Amniotic stem cell (primary cell): ENCODE results near the gene AHCYL2.
"Not testable (repeated sequence)": the region's sequence is repeated elsewhere in the genome, so short reads cannot be mapped to it uniquely, and the experiment has no call there.

ENCODE experiments used
- DNase-seq: peaks from one replicate; lab custom pipeline; 2025; lab: John Stamatoyannopoulos, UW

Gene AHCYL2

DNA sequence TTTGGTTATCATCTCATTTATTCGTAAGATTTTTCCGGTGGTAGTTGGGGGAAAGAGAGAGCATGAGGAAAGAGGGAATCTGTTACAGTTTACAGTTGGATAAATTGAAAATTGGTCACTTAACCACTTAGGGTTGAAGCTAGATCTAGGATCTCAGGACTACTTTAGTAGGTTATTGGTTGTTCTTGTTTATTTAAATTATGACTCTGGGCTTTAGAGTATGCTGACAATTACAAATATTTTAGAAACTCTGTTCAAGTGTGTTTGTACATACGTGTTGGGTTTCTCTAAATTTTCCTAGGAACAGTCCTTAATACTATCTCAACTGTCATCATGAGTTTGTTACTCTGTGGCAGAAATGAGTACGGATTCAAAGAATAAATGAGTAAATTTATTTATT lies 160.8 kb downstream of the AHCYL2 start:
- no peak for DNase-seq

DNA sequence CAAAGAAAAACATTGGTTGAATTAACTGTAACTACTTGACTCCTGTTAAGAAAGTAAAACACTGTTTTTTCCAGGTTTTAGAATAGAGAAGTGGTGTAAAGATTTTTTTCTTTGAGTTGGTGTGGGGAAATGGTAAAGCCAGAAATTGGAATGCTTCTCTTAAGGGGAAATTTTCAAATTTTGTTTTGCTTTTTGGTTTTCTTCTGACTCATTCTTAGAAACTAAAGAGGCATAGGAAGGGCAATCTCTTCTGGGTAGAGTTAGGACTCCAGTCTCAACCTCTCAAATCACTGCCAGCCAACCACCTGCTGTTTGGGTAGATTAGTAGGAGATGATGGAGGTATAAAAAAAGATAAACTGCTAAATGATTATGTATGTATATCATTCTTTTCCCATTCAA lies 161.7 kb downstream of the AHCYL2 start:
- no peak for DNase-seq

DNA sequence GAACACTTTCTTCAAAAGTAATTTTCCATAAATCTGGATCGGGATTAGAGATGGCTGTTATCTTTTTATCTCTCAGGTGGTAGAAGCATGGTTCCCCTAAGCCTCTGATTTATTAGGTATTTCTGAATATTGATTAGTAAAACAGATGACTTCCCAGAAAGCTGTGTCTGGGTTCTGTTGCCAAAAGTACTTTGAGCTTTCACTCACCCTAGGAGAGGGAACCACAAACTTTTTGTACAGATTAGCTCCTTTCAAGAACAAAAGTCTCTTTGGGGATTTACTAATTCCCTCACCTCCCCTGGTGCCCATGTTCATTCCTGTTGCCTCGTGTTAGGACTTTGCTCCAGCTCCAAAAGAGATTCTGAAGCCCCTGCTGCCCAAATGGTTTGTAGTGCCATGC lies 162.7 kb downstream of the AHCYL2 start:
- DNase-seq = no peak

DNA sequence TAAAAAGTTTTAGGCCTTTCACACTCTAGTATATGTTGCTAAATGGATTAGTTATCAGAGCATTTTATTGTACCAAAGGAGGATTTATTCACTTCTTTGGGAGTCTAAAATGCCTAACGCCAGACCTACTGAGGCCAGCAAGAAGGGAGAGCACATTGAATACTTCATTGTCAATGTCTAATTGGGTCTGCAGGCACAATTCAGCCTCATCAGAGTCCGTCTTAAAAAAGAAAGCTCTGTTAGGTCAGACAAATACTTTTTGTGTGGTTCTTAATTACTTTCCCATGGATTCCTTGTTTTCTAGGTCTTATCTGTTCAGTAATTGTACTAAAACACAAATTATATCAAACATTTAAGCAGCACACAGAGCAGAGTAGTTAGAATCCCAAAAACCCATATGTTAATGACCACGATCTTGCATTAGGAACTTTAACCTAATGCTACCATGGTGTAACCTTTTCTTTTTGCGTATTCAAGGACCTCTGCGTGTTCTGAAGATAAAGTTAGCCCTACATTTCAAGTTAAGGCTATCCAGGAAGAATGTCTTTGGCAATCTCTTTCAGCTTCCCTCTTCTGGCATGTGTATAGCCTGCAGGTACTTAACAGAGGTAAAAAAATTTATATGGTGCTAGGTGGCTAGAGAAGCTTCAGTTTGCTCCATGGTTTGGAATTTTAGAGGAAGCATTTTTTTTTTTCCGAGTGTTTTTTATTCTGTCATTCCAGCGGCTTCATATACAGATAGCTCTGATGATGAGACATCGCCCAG lies 163.7 kb downstream of the AHCYL2 start:
- DNase-seq = no peak

DNA sequence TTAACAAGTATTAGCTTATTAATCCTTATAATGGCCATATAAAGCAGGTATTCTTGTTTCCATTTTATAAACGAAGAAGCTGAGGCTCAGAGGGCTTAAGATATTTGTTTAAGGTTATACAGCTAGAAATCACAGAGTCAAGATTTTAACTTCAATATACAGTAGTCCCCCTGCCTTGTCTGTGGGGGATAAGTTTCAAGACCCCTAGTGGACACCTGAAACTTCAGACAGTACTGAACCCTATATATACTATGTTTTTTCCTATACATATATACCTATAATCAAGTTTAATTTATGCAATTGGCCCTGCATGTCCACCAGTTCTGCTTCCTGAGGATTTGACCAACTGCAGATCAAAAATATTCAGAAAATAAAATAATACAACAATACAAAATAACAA lies 165.0 kb downstream of the AHCYL2 start:
- no peak for DNase-seq

DNA sequence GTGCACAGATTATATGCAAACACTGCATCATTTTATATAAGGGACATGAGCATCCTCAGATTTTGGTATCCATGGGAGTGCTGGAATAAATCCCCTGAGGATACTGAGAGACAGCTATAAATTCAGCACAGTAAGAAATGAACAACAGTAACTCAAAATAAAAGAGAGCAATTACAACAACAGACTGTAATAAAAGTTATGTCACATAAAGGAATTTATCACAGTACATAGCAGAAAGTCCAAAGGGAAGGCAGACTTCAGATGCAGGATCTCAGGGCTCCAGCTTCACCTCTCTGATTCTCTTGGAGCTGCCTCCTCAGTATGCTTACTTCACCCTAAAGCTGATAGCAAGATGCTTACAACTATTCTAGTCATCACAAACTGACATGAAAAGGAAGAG lies 165.5 kb downstream of the AHCYL2 start:
- DNase-seq = no peak

DNA sequence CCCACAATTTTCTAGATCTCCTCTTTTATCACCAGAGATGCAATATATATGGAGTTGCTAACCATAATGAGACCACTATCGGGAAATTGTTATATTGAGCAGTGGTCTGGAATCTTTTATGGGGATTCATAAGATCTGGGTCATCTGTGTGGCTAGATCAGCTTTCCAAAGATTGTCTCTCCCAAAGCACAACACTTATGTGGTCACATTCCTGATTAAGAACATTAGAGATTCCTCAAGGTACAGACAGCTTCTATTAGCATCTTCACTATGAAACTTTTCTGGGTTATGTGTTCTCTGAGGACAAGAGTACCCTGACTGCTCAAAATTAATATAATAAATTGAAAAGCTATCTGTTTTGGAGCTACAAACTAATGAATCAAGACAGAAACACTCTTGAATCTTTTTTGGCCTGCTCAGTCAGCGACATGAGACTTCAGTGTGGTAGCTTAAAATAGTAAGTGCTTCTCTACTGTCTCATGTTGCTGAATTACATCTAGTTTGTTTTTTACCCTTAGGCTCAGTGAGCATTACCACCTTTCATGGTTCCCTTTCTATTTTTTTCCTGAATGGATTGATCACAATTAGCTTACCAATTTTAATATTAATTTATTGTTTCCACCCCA lies 166.8 kb downstream of the AHCYL2 start:
- no peak for DNase-seq

DNA sequence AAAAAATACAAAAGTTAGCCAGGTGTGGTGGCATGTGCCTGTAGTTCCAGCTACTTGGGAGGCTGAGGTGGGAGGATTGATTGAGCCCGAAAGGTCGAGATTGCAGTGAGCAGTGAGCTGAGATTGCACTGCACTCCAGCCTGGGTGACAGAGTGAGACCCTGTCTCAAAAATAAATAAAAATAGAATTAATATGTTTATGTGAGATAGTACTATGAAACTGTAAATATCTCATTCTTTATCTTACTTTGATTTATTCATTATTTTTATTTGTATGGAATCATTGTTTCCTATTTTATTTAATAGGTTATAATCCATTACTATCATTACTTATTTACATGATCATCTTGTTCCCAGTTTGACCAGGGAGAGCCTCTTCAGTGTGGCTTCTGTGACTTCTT lies 168.4 kb downstream of the AHCYL2 start:
- DNase-seq = no peak

DNA sequence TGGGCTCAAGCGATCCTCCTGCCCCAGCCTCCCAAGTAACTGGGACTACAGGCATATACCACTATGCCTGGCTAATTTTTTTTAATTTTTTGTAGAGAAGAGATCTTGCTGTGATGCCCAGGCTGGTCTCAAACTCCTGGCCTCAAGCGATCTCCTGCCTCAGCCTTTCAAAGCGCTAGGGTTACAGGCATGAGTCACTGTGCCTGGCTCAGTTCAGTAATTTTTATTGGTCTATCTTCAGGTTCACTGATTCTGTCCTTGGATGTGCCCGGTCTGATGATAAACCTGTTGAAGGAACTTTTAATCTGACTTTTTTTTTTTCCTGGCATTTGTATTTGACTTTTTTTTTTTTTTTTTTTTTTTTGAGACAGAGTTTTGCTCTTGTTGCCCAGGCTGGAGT lies 169.3 kb downstream of the AHCYL2 start:
- no peak for DNase-seq

DNA sequence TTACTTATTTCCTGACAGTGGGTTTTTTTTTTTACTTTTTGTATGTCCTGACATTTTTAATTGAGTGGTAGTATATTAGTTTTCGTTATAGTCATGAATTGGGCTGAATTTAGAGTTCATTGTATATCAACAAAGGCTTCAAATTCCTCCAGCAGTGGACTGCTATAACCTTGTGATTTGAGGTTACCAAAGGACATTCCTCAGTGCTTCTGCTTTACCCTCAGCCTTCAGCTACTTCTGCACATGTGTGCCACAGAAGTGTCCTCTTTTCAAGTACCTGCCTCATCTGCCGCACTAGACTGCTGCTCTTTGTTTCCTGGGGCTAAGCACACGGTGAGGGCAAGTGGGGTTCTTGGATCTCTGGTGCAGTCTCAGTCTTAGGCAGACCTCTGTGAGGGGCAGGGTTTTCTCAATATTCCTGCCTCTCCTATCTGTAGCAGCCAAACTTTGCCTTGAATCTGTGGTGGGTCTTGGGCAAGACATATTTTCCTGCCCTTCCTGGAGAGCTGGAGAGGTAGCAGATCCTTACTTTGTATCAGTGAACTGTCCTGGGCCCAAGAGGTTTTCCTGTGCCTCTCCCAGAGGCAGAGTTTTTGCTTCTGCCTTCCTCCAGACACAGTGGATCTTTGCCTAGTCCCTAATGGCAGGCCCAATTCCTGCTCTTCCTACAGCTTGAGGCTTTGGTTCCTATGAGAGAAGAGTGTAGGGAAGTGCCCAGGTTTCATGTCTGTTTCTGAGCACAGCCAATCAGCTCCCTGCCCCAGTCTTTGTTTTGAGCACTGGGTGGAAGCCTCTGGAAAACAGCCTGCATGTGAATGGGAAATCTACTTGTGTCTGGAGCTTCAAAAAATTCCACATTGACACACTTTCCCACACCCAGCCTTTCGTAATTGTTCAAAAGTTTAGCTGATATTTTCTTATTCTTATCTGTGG lies 170.4 kb downstream of the AHCYL2 start:
- DNase-seq = no peak

DNA sequence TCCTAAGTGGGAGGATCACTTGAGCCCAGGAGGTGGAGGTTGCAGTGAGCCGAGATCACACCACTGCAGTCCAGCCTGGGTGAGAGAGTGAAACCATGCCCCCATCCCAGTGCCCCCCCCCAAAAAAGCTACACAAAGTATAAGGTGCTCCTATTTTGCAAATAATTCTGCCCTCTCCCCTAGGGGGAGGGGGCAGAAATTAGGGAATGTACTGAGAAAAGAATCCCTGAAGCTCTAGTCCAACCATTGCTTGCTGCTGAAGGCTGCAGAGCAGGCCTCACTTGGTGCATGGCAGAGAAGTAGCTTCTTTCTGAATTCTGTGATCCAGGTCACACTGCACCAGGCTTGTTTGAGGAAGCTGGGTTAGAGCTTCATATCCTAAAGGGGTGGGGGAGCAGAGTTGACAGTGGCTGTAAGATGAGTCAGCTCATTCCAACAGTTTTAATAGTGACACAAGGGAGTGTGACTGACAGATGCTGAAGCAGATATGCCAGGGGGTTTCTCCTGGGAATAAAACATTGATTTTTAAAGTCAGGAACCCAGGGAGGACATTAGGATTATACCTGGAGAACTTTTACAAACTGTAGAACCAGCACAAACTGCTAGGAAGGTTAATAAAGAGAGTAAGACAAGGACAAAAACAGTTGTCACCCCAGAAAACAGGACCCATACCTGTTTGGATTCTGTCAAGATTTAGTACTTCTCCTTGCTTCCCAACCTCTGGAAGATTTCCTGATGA lies 176.6 kb downstream of the AHCYL2 start:
- DNase-seq = no peak

DNA sequence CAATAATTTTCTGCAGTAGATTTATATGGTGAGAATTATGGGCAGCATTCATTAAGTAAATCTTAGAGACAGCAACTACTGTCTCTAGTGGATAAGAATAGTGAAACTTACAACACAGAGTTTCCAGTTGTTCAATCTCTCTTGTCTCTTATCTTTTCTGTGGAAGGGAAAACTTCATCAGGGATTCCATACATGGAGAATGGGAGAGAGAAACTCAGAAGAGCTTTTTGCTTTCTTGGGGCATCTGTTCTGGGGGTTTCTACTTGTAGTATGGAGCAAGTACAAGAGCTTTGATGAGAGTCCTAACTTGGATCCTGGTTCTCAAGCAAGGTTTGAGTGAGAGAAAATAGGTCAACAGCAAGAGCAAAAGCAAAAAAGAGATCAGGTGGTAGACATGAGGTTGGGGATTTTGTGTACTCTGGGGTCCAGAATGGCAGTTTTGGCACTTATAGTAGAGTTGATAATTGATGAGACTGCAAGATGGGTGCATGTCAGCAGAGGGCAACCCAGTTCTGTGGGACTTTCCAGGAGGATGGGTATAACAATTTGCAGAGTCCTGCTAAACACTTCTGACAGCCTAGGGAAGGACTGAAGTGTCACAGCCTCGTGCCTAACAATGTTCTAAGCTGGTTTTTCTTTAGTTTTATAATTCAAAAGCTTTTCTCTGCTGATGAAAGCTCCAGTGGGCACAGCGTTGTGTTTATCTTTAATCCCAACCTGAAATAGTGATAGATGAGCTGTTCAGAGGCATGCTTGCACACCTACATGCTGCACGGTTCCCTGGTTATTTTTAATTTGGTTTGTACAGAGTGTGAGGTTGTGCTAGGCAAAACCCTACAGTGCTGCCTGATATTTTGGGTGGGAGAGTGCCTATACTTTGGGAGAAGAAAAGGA lies 177.4 kb downstream of the AHCYL2 start:
- no peak for DNase-seq

DNA sequence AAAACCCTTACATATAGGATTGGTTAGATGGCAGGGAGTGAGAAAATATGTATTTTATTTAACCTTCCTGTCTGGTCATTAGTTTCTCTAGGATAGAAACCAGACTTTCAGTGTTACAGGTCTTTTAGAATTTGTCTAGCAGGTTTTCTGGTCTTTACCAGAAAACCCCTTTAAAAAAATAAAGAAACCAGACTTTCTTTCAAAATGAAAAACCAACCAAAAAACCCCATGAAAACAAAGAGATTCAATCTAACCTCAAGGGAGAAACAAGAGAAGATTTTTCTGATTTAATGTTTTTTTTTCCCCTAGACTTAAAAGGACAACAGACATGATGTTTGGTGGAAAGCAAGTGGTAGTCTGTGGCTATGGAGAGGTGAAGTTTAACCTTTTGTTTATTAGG lies 180.7 kb downstream of the AHCYL2 start:
- DNase-seq = no peak

DNA sequence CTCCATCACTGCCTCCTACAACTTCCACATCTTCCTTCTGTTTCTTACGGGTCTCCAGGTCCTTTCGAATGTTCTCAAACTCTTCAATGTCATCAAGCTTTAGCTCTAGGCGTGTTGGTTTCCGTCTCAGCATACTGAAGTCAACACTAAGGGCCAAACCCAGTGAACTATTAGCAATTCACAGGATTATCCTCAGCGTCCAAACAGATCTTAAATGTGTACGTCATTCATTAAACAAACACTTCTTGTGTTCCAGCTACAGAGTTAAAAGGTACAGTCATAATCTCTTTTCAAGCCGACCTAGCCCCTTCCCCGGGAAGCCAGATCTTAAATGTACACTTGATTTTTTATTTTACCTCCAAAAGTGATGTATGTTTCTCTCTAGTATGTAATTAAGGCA lies 185.4 kb downstream of the AHCYL2 start:
- DNase-seq = not testable (repeated sequence)

DNA sequence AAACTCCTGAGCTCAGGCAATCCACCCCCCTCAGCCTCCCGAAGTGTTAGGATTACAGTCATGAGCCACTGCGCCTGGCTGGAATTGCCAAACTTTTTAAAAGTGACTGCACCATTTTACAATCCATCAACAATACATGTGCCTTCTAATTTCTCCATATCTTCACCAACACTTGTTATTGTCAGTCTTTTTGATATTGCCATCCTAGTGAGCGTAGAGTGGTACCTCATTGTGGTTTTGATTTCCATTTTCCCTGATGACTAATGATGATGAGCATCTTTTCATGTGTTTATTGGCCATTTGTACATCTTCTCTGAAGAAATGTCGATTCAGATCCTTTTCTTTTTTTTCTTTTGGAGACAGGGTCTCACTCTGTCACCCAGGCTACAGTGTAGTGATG lies 187.7 kb downstream of the AHCYL2 start:
- DNase-seq = no peak

DNA sequence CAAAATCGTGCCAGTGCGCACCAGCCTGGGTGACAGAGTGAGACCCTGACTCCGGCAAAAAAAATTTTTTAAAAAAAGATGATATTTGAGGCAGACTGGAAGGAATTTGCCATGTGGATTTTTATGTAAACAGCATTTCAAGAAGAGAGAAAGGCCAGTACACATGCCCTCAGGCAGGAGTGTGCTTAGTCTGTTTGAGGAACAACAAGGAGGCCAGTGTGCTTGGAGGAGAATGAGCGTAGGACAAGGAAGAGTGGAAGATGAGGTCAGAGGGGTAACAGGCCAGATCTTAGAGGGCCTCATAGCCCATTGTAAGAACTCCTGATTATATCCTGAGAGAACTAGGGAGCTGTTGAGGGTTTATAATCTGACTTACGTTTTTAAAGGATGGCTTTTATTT lies 192.2 kb downstream of the AHCYL2 start:
- no peak for DNase-seq

DNA sequence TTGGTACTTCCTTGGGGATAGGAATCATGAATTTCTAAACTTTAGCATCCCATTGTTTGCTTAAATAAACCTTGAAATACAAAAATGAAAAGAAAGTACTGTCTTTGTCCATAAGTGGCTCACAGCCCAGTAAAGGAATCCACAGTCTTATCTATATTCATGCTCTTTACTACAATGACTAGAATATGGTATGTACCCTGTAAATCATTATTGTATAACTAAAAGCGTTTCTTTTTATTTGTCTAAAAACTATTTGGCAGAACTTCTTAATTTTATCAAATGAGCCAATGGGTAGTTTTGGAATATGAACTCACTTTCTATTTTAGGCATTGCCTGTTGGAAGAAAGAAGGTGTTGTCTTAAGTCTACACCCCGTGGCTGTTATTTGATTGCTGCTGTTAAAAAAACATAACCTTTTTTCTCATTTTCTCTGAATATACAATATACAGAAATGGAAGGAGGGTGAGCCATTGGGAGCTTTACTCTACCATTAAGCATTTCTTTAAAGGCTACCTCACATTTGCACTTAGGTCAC lies 197.0 kb downstream of the AHCYL2 start:
- no peak for DNase-seq

DNA sequence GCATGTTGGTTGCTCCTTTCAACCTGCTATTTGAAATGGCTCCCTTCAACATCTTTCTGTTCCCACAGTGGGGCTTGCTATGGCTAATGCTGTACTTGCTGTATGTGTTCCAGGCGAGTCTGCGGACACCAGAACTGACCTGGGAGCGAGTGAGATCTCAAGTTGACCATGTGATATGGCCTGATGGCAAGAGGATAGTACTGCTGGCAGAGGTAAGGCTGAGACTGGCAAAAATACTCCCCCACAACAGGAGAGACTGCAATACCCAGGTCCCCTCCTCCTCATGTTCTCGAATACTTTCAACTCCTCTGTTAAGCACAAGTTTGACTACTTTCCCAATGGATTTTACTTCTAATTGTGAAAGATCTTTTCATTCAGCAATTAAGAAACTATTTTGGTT lies 197.9 kb downstream of the AHCYL2 start:
- no peak for DNase-seq

DNA sequence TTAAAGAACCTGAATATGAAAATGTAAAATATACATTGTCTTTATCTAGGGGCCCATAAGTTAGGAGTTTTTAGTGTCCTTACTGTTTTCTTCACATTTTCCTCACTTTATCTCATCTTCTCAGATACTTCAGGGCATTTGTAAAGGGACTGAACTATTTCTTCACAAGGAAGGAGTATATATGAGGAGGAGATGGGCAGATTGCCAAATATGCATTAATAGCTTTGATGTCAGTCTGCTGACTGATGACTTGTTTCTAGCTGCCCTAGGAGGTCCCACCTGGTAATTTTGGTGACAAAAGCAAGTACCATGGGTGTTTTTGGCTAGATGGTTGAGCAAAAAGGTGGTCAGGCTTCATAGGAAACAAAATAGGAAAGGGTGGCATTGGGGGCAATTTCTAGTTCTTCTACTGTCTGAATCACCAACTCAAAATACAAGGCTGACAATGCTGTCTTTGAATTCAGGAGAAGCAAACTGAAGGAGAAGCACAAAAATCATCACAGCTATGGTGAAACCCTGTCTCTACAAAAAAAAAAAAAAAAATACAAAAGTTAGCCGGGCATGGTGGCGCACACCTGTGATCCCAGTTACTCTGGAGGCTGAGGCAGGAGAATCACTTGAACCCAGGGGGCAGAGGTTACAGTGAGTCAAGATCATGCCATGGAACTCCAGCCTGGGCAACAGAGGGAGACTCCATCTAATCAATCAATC lies 199.0 kb downstream of the AHCYL2 start:
- DNase-seq = no peak

DNA sequence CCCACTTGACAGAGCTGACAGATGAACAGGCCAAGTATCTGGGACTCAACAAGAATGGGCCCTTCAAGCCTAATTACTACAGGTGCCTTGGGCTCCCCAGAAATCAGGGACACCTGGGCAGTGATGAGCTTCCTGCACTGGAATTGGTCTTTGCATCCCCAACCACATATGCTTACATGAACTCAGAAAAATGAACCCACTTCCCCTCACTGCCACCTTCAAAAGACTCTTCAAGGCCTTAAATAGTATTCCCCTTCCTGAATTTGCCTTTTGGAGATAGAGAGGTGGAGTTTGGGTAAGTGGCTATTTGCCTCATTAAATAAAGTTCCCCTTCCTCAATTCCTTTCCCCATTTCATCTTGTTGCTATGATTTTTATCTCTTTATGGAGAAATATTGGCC lies 201.7 kb downstream of the AHCYL2 start:
- no peak for DNase-seq
